CD4-positive, alpha-beta T cell treated with Interleukin-17A for 4 hours (primary cell): Measurements from ENCODE around the gene CLK2.
A peak's percentile ranks its signal among the peaks of the same experiment; 100 is the strongest.
"Not testable (repeated sequence)": the region's sequence is repeated elsewhere in the genome, so short reads cannot be mapped to it uniquely, and the experiment has no call there.

ENCODE experiments used
- DNase-seq: peaks from one replicate; pipeline ENCODE4 v3.0.0-alpha.2; 2020; ENCODE audit warnings: mixed read lengths

Gene CLK2

DNA sequence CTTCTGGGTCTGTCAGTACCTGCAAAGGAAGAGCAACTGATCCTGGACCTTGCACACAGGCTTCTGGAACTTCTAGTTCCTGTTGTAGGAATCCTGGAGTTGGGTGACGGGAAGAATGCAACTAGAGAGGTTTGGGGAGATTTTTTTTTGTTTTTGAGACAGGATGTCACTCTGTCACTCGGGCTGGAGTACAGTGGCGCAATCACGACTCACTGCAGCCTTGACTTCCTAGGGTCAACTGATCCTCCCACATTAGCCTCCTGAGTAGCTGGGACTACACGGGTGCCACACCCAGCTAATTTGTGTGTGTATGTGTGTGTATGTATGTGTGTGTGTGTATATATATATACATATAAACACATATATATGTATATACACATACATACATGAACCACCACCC, 36.9 kb downstream of the CLK2 start:
- no peak for DNase-seq

DNA sequence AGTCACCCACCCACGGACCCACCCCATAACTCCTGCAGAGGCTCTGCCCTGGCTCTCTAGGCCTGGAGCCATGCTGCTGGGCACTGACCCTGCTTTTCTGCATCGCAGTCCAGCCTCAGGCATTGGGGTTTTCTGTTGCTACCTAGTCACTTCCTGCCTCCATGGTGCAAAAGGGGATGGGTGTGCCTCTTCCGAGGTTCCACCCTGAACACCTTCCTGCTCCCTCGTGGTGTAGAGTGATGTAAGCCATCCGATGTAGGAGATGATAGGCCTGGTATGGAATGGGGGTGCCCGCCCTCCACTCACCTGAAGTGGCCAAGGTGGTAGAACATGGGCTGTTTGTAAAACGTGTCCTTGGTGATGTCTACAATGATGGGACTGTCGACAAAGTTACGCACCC, 37.9 kb downstream of the CLK2 start:
- DNase-seq, result not testable (repeated sequence)

DNA sequence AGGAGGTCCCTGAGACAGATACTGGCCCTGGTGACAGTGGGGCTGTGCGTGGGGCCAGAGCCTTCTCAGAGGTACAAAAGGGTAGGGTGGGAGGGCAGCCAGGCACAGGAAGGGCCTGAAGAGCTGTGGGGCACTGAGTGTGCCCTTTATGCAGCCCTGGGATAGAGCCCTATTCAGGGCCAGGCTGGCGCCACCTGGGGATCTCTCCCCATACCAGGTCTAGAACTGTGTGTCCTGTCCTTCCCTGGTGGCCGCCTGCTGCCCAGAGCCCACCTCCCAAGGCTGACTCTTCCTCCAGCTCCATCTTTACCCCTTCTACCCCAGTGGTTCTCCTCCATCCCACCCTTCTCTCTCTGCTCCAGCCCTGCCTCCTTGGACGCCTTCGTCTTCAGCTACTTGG, 39.8 kb downstream of the CLK2 start:
- DNase-seq, result not testable (repeated sequence)

DNA sequence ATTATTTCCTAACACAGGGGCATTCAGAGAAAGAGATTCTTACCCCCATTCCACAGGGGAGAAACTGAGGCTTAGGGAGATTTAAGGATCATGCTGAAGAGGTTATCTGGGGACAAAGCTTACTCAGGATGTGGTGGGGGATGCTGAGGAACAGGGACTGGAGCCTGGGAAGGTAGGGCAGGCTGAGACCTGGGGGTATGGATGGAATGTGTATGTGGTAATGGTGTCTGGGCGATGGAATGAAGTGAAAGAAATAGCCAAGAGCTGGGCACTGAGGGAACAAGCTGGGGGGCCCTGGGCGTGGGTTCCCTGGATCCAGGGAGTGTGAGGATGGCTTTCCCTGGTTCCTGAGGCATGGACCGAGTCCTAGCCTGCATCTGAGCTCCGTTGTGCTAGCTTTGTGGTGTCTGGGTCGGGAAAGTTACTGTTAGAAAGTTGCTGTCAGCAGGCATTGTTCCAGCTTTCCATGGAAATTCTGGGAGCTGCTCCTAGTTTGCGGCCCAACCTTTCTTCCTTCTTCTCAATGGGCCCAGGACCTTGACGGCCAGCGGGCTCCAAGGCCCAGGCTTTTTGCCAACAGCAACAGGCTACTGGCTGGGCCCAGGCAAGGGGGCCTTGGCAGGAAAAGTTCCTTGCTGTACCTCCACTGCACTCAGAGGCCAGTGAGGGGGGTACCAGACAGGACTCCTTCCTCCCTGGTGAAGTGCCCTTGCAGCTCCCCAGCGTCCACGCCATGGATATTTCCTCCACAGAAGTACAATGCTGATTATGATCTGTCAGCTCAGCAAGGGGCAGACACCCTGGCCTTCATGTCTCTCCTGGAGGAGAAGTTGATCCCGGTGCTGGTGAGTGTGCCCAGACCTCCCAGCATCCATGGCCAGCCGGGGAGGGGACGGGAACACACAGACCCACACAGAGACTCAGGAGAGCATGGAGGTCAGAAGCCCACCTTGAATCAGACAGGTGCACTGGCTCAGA, 41.0 kb downstream of the CLK2 start:
- DNase-seq, result not testable (repeated sequence)

DNA sequence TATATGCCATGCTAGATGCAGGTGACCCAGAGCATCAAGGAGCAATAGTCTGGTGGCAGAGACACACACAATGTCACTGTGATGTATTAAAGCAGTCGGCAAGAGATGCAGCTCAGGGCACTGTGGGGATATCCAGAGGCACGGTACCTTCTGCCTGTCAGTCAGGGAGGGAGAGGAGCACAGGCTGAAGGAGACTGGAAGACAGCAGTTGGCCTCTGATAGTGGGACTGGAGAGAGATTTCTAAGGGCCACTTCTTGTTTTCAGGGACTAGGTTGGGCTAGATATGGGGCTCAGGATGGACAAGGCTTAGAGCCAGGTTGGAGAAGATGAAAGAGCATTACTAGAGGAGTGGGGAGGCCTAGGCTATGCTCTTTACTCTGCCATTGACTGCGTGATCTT, 42.0 kb downstream of the CLK2 start:
- not testable (repeated sequence) for DNase-seq

DNA sequence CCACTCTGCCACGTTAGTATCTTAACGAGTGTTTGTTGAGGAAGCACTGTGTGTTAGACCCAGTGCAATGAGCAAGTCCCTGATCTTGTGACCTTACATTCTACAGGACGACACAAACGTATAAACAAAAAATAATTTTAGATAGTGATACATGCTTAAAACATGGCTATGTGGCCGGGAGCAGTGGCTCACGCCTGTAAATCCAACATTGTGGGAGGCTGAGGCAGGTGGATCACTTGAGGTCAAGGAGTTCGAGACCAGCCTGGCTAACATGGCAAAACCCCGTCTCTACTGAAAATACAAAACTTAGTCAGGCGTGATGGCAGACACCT, 45.2 kb downstream of the CLK2 start:
- DNase-seq, result no peak

DNA sequence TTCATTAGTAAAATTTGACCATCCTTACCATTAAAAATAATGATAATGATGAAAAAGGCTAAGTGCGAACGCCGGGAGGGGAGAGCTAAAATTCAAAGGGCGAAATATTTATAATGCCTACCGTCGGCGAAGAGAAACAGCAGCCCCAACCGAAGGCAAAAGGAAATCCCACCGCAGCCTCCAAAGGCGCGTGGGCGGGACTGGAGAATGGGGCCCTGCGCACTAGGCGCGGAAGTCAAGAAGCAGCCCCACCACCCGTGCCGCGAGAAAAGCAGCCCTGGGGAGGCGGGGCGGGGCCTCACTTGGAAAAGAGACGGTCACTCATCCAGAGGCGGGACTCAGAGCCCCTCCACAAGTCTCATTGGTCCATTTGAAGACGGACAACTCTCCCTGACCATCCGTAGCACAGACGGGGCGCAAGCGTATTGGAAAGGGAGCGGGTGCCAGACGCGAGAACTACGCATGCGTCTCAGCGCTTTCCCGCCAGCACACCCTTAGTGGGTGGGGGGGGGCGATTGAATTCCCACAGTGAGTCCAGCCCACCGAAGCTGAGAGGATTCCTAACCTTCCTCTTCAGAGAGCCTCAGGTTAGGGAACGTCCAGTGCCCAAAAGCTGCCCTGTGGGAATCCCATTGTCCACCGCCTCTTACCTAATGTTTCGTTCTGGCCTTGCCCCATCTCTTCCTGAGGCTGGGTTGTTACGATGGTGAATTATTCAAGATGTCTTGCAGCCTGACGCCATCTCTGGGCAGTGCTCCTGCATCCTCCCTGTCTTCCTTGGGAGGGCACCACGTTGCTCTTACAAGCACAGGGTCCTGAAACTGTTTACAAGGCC, 45.8 kb downstream of the CLK2 start:
- DNase-seq, result peak; percentile 98

DNA sequence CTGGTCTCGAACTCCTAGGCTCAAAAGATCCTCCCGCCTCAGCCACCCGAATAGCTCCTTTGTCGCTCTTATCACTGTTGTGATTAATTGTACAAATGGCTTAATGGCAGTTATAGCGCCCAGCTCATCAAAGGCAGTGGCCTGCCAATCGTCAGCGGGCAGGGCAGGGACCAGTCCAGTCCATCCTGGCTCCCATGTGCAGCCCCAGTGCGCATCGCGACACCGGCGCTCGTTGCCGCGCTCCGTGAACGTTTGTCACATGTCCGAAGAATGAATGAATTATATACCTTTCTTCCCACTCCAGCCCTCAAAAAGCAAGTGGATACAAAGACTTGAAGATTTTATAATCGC, 46.4 kb downstream of the CLK2 start:
- DNase-seq, result peak; percentile 45

DNA sequence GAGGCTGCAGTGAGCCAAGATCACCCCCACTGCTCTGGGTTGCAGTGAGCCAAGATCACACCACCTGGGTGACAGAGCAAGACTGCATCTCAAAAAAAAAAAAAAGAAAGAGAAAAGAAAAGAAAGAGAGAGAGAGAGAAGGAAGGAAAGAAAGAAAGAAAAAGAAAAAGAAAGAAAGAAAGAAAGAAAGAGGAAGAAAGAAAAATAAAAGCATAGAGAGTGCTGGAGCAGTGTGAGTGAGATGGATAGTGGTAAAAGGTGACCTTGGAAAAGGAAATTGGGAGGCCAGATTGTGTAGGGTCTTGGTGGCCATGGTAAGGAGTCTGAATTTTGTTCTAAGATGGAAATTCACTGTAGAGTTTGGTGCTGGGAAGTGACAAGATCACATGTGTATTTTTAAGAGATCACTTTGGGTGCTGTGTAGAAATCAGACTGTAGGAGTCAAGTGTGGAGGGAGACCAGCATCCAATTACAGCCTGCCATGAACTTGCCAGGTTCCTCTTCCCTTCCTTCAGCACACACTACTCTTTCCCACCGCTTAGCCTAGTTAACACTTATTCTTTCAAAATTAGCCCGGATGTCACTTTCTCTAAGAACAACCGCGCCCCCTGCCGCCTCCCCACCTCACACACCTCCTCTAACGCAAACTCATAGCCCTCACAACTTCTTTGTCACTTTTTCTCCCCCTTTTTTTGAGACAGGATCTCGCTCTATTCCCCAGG, 47.0 kb downstream of the CLK2 start:
- peak; percentile 90 for DNase-seq

DNA sequence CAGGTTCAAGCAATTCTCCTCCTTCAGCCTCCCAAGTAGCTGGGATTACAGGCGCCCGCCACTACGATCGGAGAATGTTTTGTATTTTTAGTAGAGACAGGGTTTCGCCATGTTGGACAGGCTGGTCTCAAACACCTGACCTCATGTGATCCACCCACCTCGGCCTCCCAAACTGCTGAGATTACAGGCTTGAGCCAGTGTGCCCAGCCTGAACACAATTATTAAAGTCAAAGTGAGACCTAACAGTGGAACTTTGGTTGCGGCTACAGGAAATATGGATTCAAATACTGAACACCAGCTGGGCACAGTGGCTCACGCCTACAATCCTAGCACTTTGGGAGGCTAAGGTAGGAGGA, 47.9 kb downstream of the CLK2 start:
- DNase-seq, result not testable (repeated sequence)

DNA sequence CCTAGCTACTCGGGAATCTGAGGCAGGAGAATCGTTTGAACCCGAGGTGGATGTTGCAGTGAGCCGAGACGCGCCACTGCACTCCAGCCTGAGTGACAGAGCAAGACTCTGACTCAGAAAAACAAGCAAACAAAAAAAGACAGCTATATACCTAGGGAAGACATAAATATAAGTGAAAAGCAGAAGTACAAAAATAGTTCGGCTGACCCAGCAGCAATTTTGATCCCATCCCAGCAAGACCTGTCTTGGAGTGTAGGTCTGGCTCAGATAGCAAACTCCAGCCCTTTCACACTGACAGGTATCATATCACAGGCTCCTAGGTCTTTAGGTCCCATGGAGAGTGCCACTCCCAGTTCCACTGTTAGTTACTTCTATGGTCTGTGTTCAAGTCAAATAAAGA, 50.3 kb downstream of the CLK2 start:
- no peak for DNase-seq

DNA sequence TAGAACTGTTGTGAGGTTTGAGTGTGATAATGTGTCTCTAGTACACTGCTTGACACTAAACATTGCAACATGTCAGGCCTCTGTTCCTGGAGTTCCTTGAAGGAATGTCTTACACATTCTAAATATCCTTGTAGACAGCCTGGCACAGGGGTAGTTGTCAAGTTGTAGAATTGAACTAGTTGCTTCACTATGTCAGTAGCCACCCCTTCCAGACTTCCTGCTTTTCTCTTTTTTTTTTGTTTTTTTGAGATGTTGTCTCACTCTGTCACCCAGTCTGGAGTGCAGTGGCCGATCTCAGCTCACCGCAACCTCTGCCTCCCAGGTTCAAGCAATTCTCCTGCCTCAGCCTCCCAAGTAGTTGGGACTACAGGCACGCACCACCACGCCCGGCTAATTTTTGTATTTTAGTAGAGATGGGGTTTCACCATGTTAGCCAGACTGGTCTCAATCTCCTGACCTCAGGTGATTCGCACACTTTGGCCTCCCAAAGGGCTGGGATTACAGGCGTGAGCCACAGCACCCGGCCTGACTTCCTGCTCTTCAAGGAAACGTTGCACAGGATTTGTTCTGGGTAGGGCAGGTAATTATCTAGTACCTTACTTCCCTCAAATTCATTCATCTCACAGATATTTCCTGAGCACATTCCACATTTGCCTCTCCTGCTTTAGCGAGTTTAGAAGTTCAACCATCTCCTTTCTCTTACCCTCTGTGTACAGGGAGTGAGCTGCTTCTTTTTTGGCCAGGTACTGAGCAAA, 52.9 kb downstream of the CLK2 start:
- not testable (repeated sequence) for DNase-seq

DNA sequence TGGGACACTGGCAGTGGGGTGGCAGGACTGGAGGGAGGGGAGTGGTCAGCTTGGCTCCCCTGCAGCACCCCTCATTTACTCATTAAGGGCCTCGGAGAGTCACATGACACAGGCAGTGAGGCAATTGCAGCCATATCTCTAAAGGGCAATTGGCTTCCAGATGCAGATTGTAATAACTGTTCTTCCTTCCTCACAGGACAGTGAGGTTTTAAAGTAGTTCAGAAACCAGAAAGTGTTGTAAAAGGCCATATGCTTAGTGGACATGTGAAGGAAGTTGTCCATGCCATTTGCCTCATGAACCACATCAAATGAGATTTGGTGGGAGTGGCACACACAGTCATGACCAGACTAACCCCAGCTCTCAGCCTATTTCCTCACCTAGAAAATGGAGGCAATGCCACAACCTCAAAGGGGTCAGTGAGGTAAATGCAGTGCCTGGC, 53.7 kb downstream of the CLK2 start:
- no peak for DNase-seq

DNA sequence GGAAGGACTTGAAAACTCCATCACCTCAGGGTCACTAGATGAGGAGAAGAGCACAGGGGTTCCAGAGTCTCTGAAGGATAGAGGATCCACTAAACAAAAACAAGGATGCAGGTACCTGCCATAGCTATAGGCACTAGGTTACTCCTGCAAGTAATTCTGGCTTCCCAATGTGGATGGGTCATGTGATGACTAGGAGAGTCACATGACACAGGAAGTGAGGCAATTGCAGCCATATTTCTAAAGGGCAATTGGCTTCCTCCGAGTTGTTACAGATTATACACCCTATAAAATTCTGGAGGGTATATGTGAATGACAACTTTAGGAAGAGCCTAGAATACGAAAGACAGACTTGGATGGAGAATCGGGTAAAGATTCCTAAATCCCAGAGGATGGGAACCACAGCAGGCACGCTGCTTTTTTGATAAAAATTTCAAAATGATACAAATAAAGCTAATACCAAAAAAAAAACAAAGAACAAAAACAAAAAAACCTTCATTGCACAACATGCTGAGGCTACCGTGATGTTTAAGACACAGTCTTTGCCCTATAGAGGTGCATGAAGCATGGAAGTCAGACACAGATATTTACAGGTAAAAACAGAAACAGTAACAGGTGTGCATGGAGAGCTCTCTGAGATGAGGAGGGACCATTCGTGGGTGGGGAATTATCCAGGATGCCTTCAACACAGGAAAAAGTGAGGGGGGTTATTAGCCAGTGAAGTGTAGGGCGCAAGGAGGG, 54.3 kb downstream of the CLK2 start:
- peak; percentile 21 for DNase-seq

DNA sequence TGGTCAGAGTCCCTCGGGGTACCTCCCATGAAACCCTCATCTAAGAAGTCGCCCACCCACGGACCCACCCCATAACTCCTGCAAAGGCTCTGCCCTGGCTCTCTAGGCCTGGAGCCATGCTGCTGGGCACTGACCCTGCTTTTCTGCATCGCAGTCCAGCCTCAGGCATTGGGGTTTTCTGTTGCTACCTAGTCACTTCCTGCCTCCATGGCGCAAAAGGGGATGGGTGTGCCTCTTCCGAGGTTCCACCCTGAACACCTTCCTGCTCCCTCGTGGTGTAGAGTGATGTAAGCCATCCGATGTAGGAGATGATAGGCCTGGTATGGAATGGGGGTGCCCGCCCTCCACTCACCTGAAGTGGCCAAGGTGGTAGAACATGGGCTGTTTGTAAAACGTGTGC, 58.6 kb downstream of the CLK2 start:
- DNase-seq, result not testable (repeated sequence)
